Right lobe of liver (tissue), 6 donors: ENCODE measurements around the gene PCDHB10. TPM values are rescaled to one million over a fixed set of nuclear protein-coding genes. Genes with fewer than 3 reads are reported as not detected.
A peak's percentile ranks its signal among the peaks of the same experiment; 100 is the strongest.
"Not testable (repeated sequence)": the region's sequence is repeated elsewhere in the genome, so short reads cannot be mapped to it uniquely, and the experiment has no call there.

ENCODE experiments used
- ATAC-seq, 4 donors: fragments of 200-7000 bp; cut with Tn5 transposase; one replicate each; pipeline ENCODE4 v1.9.1; 2020; ENCODE audit warnings: mild to moderate bottlenecking in 4 of 4, moderate library complexity in 4 of 4
- DNase-seq, 3 donors: peaks; one replicate each; pipeline ENCODE4 v3.0.0-alpha.2; 2020
- H3K27ac ChIP-seq, 3 donors: fragments of 200-600 bp; one replicate each; pipeline ENCODE4 v1.8.0; 2022
- H3K27me3 ChIP-seq, 2 donors: fragments of 200-600 bp; one replicate each; pipeline ENCODE4 v1.8.0; 2022
- H3K36me3 ChIP-seq, 4 donors: fragments of 200-600 bp; sonication (generic) in 1 of 4; one replicate each; pipeline versions ENCODE4 v1.5.1 to v1.8.0; 2017 to 2022; ENCODE audit warnings: control low read depth in 1 of 4
- H3K4me1 ChIP-seq, 4 donors: fragments of 200-600 bp; sonication (generic) in 1 of 4; one replicate each; pipeline versions ENCODE4 v1.5.1 to v1.8.0; 2017 to 2022; ENCODE audit warnings: control low read depth in 1 of 4
- H3K4me3 ChIP-seq, 3 donors: fragments of 200-600 bp; one replicate each; pipeline ENCODE4 v1.8.0; 2022
- H3K9me3 ChIP-seq, 4 donors: fragments of 200-600 bp; sonication (generic) in 1 of 4; one replicate each; pipeline versions ENCODE4 v1.5.1 to v1.8.0; 2017 to 2022; ENCODE audit warnings: control low read depth in 1 of 4
- CTCF ChIP-seq, 4 donors: fragments of 200-600 bp in 3 of 4; fragments of 450-650 bp in 1 of 4; IDR thresholded peaks; one replicate each; pipeline versions ENCODE4 v1.5.1 to v1.8.0; 2016 to 2022; ENCODE audit warnings: antibody characterized with exemption in 4 of 4, mild to moderate bottlenecking in 2 of 4
- POLR2A ChIP-seq: fragments of 450-650 bp; IDR thresholded peaks from one replicate; pipeline ENCODE4 v1.6.1; 2017; ENCODE audit warnings: antibody characterized with exemption, mild to moderate bottlenecking
- WGBS: methylation state at CpG from one replicate; pipeline ENCODE4 v1.1.6; 2018; ENCODE audit warnings: low coverage, low lambda C conversion rate; ENCODE audit not compliant: insufficient coverage; ENCODE audit errors: missing lambda C conversion rate; 5-methylcytosine and 5-hydroxymethylcytosine counted together
- intact Hi-C, 2 donors: fragments of 100-400 bp; cut with DNase I; formaldehyde crosslinking; loops; one replicate each; pipeline versions ENCODE4 v1.11.2 to v1.14.1; 2022
- total RNA-seq, 6 experiments: library from RNA; depleted of rRNA in 2 of 6; stranded (reverse); fragments of >200 nt in 2 of 6; fragmentation: NEBNext Ultra II Directional in 3 of 6; extraction: Animal tissue kit (Norgen Biotek cat#: 25700) in 3 of 6; gene quantifications; one replicate each; pipeline versions ENCODE4 v1.1.0 to v1.2.4, GENCODE V29; 2016 to 2023
- donor health status: DM: no; HTN: yes; CAD: no.
- donor health status: DM: no; HTN: no; CAD: no.
- donor health status: DM: no; HTN: no; CAD: no.
- donor health status: DM: no; HTN: yes; CAD: no.
- donor health status: DM: no; HTN: yes; CAD: no.

PCDHB10 gene
- total RNA-seq, 6 experiments from 2014 or later: 0.09 to 0.23 (median 0.12) TPM; not detected in 1

- Histone ChIP-seq H3K4me3 (no peak overlapping the region), H3K27me3 (no peaks in the 10 kb centered on the region), H3K36me3 (no peaks in the 10 kb centered on the region), H3K9me3 (no peaks in the 10 kb centered on the region), H3K27ac (no peak overlapping the region), H3K4me1 (no peaks in the 10 kb centered on the region)
- TF ChIP-seq CTCF (IDR thresholded peaks at IDR 0.05) (no peak), POLR2A (no peak)
- intact Hi-C loops: no loop called here
- WGBS: 28% methylated on average over 21 of the region's 21 CpGs
- DNase-seq (no peak), ATAC-seq (no peak)
Measured at GRCh38 chr5:141155540-141156374, 36.4 kb upstream of the PCDHB10 start.

- WGBS: 31% methylated on average over 16 of the region's 38 CpGs
- H3K9me3 ChIP-seq, H3K27ac ChIP-seq: not testable (repeated sequence)
Measured at GRCh38 chr5:141157356-141157755, 34.8 kb upstream of the PCDHB10 start.

GRCh38 chr5:141157901-141158300, 34.3 kb upstream of the PCDHB10 start:
- DNase-seq, H3K27ac ChIP-seq, H3K9me3 ChIP-seq, H3K36me3 ChIP-seq, intact Hi-C loops, ATAC-seq, H3K4me1 ChIP-seq, H3K4me3 ChIP-seq, H3K27me3 ChIP-seq: not testable (repeated sequence)
- 20% methylated on average over 2 of the region's 28 CpGs for WGBS

More at GRCh38 chr5:141157356-141157755, 34.8 kb upstream of the PCDHB10 start:
- H3K36me3 ChIP-seq, DNase-seq, H3K27me3 ChIP-seq, ATAC-seq, H3K4me1 ChIP-seq, intact Hi-C loops, H3K4me3 ChIP-seq: not testable (repeated sequence)

- intact Hi-C loops: no loop called here
- DNase-seq: no peak
- 27% methylated on average over 20 of the region's 20 CpGs for WGBS
- Histone ChIP-seq H3K4me3 (no peak within 1 kb of the TSS), H3K27ac (no peak within 1 kb of the TSS), H3K36me3 (no peaks in the 10 kb centered on the region), H3K9me3 (no peaks in the 10 kb centered on the region), H3K27me3 (peaks cover 0 to 10% of the 10 kb centered on the region in 2 donors), H3K4me1 (no peaks in the 10 kb centered on the region)
- ATAC-seq: no peak
- TF ChIP-seq POLR2A: no peak
- peak in 2 of 4 donors; percentile 11 to 22 for TF ChIP-seq CTCF (IDR thresholded peaks at IDR 0.05)
Measured at GRCh38 chr5:141172381-141173204, 19.6 kb upstream of the PCDHB10 start, which contains the start of gene PCDHB7. PCDHB7 (plus strand) TSS chr5:141172644; CDS start chr5:141172836, 192 bp downstream.

GRCh38 chr5:141174291-141175104, 17.7 kb upstream of the PCDHB10 start:
- 30% methylated on average over 29 of the region's 79 CpGs for WGBS
- intact Hi-C loops, ATAC-seq, H3K27me3 ChIP-seq, DNase-seq, H3K36me3 ChIP-seq, H3K27ac ChIP-seq, H3K4me3 ChIP-seq, H3K4me1 ChIP-seq, H3K9me3 ChIP-seq: not testable (repeated sequence)
